GM21825 (cell line): ENCODE measurements around the gene HOXB3.

Experiments
- ATAC-seq: cut with Tn5 transposase; IDR thresholded peaks from one replicate; pipeline ENCODE4 v1.9.1; 2021; ENCODE audit warnings: mild to moderate bottlenecking, moderate library complexity; ENCODE audit not compliant: unreplicated experiment

HOXB3 gene

DNA sequence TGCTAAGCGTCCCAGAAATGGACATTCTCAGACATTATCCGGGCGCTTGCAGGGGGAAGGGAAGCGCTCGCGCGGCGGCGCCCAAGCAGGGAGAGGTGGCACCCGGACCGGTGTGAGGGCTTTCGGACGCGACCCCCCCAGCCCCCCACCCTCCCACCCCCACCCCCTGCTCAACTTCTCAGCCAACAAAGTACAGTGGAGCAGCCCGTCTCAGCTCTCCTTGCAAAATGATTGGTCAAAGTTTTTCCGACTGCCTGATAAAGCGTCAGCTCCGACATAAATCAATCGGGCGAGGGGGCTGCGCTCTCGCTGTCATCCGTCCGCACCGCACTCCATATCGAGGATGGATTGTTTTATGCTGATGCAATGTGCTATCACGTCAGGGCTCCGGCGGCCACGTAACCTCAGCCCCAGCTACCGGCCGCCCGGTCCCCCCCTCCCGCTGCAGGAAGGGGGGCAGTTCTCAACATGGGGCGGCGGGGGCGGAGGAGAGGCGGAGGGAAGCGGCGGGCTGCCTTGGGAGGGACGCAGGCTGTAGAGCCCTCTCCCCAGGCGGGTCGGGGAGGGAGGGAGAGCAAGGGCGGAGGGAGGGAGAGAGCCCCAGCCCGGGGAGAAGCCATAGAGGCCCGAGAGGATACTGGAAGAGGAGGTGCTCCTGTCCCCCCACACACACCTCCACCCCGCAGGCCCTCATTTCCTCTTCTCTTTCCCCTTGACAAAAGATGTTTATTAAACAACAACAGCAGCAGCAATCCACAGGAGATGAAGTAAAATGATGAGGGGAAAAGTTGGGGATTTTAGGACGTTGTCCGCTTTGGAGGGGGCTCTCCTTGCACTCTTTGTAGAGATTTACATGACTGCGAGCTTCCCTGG is 36.4 kb upstream of the HOXB3 start, which contains the start of gene HOXB9:
HOXB9 (minus strand) TSS at position 114 of the 873 bp plus-strand sequence; CDS start at position 25, 89 bp downstream.
- ATAC-seq: no peak

DNA sequence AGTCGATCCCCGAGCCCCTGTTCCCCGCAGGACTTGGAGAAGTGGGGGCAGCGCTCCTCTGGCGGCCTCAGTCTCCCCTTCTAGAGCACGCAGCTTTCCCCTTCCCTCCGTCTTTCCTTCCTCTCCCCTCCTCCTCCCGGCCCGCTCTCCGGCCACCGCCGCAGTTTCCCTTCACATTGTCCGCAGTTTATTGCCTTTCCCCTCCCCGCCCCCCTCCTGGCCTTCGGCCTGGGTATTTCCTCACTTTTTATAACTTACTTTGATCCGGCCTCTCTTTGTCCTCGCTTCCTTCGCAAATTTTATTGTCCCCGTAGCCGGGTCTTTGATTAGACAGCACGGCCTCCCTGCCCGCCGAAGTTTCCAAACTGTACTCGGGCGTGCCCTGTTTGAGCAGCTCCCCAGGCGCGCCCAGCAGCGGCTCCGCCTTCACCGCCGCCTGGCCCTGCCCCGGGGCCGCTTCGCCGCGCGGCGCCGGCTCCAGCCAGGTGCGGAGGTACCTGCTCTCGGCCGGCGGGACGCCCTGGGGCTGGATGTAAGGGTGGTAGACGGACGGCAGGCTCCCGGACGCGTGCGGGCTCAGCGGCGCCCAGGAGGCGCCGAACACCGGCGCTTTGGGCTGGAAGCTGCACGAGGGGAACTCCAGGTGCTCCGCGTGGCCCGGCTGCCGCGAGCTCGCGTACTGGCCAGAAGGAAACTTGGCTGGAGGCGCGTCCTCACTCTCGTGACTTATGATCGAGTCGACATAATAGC is 35.6 kb upstream of the HOXB3 start:
- no peak for ATAC-seq

DNA sequence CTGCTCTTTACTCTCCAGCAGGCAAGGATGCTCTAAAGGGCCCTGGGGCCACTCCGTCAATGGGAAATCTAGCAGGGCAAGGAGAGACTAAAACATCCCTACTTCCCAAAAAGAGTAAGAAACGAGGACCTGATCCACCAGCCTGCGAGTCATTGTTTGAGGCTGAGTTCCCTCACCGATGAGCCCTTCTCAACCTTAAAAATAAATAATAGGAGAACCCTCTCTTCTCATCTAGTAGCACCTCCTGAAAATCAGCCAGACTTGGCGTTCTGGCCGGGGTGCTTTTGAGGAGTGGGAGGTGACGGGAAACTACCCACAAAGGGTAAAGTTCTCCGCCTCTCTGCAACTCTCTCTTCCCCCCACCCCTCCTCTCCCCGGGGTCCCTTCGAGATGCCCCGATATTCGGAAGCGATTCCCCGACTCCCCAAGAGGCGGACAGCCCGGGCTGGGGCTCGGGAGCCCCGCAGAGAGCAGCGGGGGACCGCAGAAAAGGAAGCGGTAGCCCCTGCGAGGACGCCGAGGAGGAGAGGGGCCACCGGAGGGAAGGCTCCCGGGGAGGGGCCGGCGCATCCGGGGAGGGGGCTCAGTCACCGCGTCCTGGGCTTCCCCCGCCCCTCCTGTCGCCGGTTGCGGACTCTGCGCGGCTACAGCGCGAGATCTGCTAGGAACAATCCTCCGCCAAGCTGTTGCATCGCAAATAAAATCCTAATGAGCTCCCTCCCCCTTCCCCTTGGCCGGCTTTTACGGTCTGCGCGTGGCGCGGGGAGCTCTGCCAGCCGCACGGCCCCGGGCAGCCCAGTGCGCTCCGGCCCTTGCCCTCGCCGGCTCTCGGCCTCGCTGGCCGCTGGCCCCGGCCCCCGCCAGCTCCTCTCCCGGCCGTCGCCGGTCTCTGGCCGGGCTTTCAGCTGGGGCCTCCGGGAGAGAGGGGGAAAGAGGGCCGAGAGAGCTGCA is 34.8 kb upstream of the HOXB3 start:
- ATAC-seq: no peak

DNA sequence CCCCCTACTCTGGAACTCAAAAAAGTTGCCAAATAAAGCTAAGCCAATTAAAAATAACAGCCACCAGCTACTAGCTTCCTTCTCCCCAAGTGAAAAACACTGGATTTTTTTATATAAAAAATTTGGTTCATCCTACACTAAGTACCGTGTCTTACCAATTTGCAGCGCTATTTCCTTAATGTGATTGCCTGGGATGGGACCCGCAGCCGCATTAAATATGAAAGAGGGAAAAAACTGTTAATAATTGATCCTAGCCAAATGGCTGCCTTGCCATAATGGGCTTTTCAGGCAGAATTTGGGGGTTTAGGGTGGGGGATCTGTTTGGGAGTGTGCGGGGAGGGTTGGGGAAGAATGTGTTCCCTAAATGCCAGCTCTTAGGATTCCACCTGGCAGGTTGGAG is 34.1 kb upstream of the HOXB3 start:
- ATAC-seq: no peak

DNA sequence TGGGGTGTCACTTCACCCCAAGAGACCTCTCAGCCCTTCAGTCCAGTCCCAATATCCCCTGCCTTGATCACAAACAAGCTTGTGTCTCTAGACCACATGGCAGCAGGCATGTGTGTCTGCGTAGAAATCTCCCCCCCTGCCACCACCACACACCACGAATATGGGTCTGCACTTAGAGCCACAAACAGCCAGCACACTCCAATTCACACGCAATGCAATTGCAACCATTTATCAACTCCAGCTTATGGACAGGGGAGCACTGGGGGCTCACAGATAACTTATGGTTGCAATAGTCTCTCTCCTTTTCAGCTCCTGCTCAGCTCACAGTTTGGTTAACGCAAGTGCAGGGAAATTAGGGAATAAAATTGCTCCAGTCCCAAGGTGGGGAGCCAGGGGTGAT is 33.5 kb upstream of the HOXB3 start:
- no peak for ATAC-seq

DNA sequence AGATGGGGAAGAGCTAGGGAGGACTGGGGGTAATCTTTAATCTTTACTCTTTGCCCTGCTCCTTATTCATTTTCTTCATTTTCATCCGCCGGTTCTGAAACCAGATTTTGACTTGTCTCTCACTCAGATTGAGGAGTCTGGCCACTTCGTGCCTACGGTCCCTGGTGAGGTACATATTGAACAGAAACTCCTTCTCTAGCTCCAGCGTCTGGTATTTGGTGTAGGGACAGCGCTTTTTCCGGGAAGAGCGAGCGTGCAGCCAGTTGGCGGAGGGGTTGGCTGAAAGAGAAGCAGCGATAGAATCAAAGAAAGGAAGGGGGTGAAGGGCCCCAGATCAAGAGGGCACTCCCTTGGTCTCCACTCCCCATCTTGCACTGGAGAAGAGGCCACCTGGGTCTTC is 32.8 kb upstream of the HOXB3 start:
- ATAC-seq: no peak

DNA sequence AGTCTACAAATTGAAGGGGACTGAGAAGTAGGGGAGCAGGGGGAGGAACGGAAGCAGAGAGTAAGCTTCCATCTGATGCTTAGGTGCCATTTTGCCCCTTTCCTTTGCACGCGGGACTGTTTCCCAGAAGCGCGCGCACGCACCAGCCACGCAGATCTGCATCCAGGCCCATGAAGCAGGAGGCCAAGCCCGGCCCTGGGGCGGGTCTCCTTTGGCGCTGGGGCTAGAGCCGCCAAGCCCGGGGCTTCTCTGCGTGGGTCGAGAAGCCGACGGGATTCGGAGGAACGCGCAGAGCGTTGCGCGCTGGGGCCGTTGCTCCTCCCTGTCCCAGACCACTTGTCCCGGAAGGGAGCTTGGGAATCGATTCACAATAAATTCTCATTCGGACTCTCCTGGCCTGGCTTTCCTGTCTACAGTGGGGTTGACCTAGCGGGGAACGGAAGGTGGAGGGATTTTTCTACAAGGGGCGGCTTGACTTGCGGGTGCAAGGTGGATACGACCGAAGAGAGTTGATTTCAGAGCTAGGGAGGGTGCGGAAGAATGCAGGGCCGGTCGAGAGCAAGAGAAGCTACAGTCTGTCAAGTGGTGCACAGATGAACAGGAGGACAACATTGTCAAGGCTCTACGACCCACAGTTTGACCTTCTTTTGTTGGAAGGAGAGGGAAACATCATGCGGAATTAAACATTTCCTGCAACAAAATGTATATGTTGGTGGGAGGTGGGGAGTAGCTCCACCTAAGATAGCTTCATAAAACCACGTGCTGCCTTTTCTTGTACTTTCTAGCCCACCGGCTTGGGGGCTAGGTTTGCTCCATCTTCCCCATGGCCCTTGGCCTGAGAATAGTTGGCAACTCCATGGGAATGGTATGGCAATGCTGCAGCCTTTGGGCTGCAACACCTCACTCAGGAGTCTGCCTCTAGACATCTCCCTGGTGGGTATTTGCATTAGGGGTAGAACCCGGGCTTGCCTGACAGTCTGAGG is 31.7 kb upstream of the HOXB3 start:
- no peak for ATAC-seq

DNA sequence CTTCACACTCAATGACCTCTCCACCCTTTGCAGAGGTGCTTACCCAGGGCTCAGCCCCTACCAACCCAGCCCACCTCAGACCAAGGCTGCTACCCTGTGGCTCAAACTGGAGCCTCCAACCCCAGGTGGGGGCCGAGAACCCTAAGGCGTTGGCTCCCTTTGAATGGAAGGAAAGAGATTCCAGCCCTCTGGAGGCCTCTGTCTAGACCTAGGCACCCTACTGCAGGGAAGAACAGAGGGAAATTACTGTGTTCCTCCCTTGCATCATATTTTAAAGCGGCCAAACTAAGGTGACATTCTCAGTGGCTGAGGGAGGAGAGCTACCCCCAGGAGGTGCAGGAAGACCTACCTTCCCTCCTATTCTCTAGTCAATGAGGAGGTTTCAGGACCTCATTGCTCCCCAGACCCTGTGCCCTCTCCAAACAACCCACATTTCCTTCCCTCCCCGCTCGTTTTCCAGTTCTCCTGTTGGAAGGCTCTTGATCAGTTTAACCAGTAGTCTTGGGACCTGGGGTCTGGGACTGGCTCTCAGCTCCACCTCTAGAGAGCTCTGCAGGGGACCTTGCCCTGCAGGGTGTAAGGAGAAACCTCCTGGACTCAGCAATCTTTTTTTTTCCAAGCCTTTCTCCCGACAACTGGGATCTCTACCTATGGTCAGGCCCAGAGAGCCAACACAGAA is 30.6 kb upstream of the HOXB3 start:
- no peak for ATAC-seq

DNA sequence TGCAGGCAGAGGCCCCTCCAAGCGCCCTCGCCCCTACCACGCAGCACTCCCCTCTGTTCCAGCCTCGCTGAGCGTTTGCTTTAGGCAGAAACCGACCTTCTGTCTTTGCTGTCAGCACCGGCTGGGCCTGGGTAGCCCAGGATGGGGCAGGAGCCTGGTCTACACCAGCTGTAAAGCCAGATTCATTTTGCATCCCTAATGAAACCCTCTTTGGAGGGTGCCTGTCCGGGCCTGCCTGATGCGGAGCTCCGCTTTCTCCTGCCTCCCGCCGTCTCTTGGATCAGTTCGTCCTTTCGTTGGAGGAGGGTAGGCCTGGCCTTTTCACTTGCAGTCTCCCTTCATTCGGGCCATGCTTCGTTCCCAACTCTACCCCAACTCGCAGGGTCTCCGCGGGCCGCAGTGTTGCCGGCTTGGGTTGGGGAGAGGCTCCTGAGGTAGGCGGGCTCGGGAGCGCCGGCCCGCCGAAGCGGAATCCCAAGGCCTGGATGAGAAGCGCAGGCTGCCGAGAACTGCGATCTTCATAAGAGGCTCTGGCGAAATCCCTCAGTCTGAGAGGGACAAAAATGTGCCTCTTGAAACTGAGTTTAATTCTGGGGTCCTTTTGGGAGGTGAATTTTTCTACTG is 29.9 kb upstream of the HOXB3 start:
- no peak for ATAC-seq

DNA sequence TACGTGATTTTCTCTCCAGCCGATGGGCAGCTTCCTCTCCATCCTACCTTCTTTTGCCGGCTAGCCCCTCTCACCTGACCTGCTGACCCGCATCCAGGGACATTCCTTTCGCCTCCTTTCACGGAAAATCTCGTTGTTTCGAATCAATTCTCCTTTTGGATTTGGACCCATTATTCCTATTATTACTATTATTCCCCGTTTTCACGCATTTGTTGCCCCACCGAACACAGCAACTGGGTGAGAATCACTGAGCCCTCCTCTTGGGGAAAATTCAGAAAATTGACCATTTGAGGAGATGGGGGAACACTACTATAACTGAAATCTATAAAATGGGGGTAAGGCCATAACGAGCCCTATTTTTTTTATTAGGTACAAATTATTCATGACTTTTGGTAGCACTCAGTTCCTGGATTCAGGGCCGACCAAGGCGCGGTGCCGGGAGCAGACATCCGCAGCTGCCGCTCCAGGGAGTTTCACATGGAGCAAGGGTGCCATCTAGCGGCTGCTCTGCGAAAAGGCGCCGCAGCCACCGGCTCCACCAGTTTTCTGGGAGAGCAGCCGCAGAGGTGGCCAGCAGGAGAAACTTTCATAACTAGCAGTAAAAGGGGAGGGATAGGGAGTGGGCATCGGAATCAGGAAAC is 28.3 kb upstream of the HOXB3 start:
- no peak for ATAC-seq

DNA sequence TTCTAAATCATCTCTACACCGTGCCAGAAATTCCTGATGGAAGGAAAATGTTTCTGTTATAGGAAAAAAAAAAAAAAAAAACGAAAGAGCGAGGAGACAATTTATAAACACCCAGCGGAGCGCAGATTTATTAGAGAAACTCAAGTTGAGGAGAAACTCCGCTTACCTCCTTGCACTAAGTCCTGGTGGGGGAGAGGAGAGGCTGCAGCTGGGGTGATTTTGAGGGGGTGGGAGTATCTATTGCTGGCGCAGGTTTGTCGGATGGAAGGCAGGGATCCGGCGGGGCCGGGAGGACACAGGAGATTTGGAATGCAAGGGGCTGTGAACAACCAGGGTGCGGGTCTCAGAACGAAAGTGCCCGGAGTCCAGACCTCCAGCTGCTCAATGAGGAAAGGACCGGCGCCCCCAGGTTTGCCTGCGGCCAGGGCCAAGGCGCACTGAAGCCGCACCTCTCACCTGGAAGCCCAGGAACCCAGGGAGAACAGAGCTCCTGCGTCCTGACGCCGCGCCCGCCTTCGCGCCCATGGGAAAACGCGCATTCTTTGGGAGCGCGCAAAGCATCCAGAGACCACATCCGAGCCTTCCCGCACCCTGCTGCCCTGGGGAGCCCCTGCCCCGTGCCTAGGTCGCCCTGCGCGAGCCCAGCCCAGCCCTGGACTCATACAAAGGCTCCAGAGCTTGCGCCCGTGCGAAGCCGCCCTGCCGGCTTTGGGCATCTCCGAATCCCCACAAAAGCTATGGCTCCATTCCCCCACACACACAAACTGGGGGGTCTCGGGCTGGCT is 27.6 kb upstream of the HOXB3 start:
- ATAC-seq: no peak

DNA sequence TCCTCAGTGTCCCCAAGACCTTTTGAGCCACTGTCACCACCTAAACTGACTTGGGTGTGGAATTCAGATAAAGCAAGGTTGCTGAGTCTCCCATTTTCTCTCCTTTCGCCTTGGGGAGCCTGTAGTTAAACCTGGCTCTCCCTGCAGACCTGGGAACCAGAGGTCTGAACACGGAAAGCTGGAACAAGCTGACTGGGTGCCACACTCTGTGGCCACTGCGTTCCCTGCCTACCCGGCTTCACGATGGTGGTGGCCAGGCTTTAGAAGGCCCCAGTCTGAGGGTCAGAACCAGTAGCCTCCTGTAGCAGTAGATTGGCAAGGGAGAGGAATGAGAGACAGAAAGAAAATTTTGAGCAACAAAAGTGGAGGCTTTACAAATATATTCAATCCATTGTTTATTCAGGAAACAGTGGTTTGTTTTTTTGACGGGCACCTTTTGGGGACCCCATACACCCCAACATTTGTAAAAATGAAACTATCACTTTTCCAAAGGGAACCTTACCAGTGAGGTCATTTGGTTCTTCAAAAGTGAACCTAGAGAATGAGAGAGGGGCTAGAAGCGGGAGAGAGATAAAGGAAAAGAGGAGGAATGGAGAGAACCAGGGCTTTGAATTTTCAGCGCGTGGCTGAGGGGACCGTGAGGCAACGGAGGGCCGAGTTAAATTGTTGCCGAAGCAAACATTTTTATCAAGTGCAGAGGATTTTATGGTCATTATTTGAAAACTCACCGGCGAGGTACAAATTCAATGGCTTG is 26.9 kb upstream of the HOXB3 start:
- no peak for ATAC-seq

DNA sequence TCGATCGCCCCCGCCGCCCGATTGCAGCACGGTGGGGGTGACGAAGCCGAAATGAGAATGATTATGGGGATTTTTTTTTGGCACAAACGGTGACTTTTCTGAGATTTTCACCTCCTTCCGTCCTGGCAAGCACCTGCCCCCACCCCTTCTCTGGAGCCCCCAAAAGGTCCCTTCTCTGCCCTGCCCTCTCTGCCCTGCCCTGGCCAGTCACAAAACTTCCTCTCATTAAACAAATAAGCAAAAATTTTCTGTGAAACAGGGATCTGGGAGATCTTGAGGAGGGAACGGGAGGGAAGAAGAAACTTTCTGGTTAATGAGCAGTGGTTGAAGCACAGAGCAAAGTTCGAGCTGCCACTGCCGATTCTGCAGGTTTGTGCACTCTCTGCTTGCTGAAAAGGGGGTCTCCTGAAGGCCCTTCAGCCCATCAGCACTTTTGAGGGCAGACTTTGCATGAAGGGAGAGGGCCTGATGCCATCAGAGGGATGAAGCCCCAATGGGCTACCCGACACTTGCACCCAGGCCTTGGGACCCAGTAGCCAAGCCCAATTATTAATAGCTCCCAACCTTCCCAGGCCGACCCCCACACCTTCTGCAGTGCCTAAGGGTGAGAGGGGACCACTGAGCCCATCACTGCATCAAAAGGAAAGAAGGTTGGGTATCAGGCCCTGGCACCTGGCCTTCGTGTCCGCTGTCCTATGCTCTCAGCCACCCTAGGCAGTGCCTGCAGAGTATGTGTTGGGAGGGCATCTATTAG is 26.1 kb upstream of the HOXB3 start:
- ATAC-seq: no peak

DNA sequence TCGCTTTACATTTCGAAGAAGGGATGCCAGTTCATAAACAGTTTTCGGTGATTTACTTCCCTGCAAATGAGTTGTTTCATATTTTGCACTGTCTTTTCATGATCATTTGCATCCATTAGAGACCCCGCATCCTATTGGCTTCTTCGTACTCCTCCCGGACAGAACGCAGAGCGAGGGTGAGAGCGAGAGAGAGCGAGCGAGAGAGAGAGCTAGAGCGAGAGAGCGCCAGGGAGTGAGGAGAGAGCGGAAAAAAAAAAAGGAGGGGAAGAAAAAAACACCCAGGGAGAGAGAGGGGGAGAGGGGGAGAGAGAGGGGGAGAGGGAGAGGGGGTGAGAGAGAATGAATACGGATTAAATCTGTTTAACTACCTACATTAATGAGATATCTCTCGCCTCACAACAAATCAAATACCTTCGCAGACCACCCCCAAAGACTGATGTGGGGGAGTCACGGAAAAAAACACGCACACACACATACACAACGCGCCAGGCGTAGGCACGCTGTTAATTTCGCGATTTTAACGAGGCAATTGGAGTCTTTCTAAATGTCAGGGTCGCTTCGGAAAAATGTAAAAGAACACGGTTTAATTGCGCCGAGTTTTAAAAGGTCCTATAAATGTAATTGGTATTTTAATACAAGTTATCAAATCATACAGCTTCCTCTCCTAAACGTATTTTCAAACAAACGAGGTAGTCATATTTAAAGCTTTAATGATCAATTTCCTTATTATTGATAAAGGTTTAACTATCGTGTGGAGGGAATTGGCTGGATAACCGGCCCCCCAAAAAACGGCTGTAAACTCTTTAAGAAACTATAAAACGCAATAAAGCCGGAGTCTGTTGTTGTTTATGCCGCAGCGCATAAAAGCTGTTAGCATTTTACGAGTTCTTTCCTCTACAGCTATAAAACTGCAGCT is 25.3 kb upstream of the HOXB3 start, which contains the start of gene HOXB8:
HOXB8 (minus strand) TSS at position 246 of the 916 bp plus-strand sequence. CDS start 588 bp downstream, outside the sequence.
- no peak for ATAC-seq
